GM12865 (cell line): ENCODE measurements around the gene CSTPP1.

ENCODE experiments used
- DNase-seq: peaks from one replicate; pipeline ENCODE4 v3.0.0; 2010; ENCODE audit warnings: low read depth
- H3K4me3 ChIP-seq: 2 replicates; pipeline ENCODE4 v1.5.1; 2011; ENCODE audit warnings: mild to moderate bottlenecking, low read depth, low read length, control low read depth
- TF ChIP-seq, protein P1 (sequence below): IDR thresholded peaks from 2 replicates; pipeline ENCODE4 v1.5.1; 2011; ENCODE audit warnings: low read length, control low read depth, low read depth, inconsistent platforms; ENCODE audit not compliant: insufficient read depth; ENCODE audit errors: missing control alignments

CSTPP1 gene

DNA sequence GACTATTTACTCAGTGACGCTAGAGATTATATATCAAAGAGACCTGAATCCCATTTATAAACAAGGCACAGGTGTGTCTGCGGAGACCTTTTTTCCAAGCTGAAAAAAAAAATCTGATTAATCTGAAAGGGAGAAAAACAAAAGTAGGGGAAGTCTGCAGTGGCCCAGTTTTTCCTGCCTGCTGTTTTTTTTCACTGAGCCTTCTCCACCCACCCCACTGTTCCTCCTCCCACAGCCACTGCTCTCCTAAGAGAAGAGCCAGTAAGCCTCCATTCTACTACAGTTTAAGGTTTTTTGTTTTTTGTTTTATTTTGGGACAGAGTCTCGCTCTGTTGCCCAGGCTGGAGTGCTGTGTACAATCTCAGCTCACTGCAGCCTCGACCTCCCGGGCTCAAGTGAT, 221.7 kb downstream of the CSTPP1 start:
- DNase-seq = no peak
- H3K4me3 ChIP-seq = no peak overlapping the region
- TF ChIP-seq, protein P1, sequence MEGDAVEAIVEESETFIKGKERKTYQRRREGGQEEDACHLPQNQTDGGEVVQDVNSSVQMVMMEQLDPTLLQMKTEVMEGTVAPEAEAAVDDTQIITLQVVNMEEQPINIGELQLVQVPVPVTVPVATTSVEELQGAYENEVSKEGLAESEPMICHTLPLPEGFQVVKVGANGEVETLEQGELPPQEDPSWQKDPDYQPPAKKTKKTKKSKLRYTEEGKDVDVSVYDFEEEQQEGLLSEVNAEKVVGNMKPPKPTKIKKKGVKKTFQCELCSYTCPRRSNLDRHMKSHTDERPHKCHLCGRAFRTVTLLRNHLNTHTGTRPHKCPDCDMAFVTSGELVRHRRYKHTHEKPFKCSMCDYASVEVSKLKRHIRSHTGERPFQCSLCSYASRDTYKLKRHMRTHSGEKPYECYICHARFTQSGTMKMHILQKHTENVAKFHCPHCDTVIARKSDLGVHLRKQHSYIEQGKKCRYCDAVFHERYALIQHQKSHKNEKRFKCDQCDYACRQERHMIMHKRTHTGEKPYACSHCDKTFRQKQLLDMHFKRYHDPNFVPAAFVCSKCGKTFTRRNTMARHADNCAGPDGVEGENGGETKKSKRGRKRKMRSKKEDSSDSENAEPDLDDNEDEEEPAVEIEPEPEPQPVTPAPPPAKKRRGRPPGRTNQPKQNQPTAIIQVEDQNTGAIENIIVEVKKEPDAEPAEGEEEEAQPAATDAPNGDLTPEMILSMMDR = no peak

DNA sequence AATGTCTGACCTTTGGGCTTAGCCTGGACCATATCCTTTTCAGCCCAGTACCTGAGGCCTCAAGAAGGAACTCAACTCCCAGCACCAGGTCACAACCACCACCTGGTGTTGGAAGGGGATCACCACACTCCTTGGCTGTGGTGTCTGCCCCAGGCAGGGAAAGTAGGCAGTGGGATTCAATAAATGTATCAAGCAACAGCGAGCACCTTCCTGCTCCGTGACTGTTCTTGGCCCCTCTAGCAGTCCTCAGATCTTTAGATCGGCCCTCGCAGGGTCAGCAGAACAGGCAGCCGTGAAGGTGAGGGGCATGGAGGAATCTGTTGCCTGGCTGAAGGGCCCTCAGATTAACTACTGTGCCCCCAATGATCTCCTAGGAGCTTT, 224.2 kb downstream of the CSTPP1 start:
- no peak for DNase-seq
- no peak overlapping the region for H3K4me3 ChIP-seq
- TF ChIP-seq, protein P1 = no peak

DNA sequence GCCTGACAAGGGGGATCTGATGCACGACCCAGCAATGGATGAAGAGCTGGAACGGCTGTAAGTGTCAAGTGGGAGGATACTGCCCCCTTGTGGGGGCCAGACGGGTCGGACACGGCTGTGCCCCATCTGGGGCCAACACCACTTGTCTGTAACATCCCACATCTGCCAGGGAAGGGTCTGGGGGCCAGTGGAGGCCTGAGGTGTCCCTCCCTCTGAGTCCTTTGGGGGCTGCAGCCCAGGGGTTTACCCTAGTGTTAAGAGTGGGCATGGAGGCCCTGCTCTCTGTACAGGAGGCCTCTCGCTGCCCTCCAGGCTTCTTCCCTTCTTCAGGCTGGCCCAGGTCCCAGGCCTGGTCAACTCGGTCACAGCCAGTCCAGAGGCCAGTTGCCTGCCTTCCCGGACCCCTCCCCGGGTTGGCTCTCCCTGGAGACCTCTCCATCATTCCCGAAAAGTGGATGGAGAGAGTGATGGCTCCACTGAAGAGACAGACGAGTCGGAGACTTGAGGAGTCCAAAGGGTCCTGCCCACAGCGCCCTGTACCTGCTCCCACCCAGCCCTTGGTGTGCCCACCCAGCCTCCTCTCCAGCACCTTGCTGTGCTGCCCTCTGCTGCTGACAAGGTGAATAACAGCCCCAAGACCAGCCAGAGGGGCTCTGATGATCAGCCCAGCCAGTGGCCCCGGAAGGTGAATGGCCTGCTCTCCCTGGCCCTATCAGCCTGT, 224.7 kb downstream of the CSTPP1 start:
- no peak overlapping the region for H3K4me3 ChIP-seq
- TF ChIP-seq, protein P1 = peak; percentile 80
- peak; percentile 79 for DNase-seq

DNA sequence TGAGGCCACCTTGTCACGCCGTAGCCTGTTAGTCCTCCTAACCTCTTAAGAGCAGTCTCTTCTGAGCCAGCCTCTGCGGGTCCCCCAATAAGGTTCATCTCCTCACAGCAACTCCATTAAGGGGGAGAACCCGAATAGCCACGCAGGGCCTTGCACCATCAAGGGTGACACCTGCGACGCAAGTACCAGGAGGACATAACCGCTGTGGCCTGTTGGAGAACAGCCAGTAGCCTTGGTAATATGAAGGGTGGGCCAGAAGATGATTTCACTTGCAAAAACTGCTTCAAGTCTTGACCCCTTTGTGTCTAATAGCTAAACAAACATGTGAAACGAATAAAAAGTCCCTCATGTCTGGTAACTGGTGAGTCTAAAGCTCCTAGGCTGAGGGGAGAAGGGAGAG, 225.3 kb downstream of the CSTPP1 start:
- TF ChIP-seq, protein P1 = no peak
- H3K4me3 ChIP-seq = no peak overlapping the region
- no peak for DNase-seq

DNA sequence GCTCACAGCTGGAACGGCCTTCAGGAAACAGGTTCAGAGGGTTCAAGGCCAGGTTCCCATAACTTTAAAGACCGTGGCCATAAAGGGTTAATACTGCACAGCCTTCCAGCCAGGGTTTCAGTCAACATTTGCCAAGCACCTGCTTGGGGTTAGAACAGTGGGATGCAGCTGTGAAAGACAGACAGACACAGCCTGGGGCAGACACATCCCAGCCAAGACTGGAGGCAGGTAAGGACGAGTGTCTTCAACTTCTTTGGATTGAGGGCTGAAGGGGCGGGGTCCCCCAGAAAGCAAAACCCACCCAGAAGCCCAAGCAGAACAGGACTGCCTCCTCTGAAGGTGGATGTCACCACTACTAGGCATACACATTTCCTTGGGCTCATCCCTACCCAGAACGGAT, 225.9 kb downstream of the CSTPP1 start:
- TF ChIP-seq, protein P1 = no peak
- no peak for DNase-seq
- no peak overlapping the region for H3K4me3 ChIP-seq

DNA sequence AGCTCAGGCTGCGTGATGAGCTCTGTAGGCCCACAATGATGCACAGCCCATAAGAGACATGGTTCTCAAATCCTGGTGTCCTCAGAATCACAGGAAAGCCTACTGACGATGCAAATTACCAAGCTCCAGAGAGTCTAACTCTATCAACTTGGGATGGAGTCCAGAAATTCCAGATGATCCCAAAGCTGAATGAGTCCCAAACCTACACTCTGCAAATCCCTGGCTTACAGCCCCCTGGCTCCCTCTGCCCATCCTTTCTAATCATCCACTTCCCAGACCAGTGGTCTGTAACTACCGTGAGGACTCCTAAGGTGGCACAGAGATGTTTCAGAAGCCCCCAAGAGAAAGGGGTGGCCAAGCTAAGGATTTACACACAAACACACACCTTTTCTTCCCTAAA, 226.6 kb downstream of the CSTPP1 start:
- H3K4me3 ChIP-seq = no peak overlapping the region
- no peak for DNase-seq
- TF ChIP-seq, protein P1 = no peak

DNA sequence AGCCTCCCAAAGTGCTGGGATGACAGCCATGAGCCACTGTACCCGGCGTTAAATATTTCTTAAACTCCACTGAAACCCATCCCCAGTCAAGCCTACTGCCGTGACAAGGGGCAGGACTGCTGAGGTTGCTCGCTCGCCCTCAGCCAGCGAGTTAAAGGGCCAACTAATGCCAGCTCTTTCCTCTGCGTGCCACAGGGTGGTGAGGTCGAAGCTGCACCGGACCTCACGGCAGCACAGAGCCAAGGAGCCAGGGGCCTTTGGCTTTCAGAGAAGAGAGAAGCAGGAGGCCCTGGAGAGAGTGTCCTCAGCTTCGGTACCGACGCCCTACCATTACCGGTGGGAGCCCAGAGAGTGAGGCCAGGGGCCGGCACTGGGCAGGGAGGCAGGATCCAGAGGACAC, 227.3 kb downstream of the CSTPP1 start:
- H3K4me3 ChIP-seq = no peak overlapping the region
- TF ChIP-seq, protein P1 = no peak
- DNase-seq = no peak
